ENCODE results near the gene PRKG1.
"Not testable (repeated sequence)": the region's sequence is repeated elsewhere in the genome, so short reads cannot be mapped to it uniquely, and the experiment has no call there.

Gene PRKG1

DNA sequence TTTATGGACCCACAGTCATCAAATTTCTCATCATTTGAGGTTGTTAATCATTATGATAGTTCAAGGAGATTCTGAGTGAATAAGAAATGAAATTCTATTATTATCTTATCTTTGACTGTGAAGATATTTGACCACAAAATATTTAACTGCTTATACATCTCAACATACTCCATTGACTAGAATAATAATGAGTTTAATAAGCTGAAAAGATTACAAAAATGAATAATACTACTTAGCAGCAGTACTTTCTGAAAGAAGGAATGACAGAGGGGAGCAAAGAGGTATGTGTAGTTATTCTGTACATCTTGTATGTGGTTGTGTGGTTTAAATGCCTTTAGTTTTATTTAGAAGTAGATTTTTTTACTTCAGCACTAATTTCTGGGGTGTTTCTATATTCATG lies 214.2 kb downstream of the PRKG1 start:
- DNase-seq: no peak

DNA sequence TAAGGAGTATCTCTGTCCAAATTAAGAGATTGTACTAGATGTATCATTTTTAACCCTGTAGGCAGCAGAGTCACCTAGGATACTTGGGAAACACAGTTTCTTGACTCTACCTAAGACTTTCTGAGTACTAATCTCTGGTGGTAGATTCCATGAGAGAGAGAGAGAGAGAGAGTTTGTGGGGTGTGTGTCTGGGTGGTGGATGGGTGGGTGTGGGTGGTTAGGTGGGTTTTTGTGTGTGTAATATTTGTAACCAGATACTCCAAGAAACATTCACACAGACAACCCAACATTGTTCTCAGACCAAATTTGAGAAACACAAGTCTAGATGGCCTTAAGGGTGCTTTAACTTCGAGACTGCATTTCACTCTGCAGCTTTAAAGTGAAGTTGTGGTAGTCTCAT lies 215.2 kb downstream of the PRKG1 start:
- DNase-seq: no peak

DNA sequence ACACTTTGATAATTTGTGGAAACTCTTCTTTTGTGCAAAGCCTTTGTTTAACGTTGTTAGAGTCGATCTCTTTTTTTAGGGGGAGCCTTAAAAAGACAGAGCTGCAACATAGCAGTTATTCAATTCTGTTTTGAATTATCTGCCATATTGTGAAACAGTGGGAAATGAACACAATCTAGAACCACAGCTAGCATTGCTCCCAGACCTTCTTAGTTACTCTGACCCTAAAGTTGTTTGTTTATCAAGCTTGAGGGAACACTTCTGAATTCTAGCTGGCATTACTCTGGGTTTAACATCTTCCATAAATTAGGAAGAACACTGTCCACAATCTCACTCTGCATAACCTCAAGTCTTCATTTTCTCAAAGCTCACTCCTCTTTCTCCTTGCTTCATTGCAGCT lies 217.7 kb downstream of the PRKG1 start:
- no peak for DNase-seq

DNA sequence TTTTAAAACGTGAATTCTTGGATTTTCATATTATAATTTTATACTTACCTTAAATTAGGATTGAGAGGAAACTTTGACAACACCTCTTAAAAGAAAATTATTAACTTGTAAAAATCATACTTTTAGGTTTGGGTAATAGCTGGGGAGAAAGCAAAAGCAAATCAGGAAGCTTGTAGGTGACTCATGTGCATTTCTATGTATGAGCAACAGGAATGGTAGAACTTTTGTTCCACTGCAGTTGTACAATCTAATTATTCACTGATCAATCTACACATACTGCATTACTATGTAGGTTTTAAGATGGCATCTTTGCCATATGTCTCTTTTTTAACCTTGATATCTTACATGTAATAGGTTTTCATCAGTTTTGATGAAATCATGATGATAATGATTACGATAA lies 223.2 kb downstream of the PRKG1 start:
- no peak for DNase-seq

DNA sequence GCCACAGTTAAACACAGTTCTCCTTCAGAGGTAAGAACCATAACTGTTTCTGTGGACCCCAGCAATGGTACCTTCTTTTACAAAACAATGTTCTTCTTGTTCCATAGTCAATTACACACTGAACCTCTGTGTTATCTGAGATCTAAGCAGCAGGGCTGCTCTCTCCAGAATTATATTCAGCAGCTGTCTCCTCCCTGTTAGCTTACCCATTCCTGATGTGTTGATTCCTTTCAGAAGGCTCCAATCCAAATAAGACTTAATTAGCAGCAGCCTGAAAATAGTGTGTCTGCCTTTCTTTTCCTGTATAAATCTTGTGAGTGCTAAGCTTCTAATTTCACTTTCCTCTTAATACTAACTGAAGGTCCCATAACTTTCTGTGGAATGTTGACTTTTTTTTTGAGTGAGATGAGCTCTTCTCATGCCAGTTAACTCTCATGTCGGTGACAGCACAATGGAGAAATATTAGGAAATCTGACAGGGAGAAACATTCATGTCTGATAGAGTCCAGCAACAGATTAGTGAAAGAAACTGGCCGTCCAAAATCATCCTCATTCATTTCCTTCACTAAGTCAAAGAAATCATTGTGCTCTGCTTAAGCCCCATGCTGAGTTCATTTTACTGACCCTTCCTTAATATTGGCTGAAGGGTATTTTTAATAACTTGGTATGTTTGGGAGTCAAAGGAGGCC lies 226.5 kb downstream of the PRKG1 start:
- no peak for DNase-seq

DNA sequence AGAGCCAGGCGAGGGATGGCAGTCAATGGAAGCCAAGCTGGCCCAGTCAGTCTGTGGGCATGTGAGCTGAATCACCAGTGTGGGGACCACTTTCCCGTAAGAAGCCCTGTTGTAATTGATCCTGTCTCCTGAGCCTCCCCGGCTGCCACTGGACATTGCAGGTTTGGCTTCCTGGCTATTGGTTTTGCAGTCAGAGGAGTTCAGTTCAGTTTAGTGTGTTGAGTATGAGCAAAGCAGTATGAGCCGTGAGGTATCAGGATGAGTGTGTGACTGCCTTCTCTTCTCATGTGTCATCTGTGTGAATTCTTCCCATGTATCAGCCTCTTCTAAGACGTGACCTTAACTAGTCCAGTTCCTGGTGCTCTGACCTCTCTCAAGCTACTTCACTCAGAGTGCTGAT lies 227.4 kb downstream of the PRKG1 start:
- DNase-seq: no peak

DNA sequence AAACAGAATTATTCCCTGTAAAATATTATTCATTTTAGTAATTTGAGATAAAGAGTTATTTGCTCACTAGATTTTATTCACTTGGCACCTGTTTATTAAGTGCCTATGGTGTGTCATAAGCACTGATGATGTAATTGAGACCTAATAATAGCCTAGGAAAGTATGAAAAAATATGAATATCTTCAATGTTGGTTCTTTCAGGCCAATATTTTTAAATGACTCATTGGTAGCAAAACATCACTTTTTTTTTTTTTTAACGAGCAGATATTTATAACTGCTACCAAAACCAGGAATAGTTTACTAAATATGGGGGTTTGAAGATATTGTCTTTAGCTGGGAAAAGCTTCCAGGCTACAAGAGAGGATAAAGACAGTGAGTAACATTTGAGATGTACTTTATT lies 228.0 kb downstream of the PRKG1 start:
- DNase-seq: no peak

DNA sequence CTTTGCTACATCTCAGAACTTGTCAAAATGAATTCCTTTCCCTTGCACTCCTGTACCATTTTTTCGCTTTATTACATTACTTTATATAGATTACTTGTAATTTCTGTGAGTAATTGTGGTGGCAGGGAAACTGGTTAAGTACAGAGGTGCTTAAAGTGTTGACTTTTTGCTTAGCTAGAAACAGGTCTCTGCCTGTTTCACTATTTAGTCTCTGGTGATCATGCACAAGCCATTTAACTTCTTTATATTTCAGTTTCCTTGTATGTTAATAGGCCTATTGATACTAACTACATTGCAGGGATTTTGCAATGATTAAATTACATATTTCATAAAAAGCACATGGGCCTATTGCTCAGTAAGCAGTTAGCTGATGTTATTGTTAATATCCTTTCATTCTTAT lies 233.8 kb downstream of the PRKG1 start:
- DNase-seq: no peak

DNA sequence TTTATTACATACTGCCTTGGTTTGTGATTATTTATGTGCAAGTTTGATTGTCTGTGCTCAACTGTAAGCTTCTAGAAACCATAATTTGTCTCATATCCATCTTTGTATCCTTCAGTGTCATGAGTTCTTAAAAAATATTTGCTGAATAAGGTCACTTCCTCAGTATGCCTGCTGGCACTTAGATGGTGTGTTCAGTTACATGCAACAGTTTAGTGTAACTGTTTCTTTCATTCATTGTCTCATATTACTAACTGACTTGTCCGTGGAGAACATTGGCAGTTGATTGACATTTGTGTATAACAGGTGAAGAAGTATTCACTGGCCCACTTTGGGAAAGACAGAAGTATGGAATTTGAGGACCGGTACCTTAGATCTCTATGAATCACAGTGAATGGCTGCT lies 236.9 kb downstream of the PRKG1 start:
- DNase-seq: no peak

DNA sequence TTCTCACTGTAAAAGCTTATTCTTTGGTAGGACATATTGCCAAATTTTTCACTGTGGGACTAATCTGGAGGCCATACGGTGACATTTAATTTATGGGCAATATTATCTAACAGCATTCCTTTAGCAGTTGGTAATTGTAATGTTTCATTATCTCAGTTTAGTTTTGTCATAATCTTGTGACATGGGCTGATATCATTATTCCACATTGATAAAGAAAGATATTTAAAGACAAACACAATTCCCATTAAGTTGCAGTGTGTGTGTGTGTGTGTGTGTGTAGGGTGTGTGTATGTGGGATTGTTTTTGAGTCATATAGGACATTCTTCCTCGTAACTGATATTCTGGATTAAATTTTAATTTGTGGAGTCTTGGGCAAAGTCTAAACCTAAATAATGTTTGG lies 238.5 kb downstream of the PRKG1 start:
- no peak for DNase-seq

DNA sequence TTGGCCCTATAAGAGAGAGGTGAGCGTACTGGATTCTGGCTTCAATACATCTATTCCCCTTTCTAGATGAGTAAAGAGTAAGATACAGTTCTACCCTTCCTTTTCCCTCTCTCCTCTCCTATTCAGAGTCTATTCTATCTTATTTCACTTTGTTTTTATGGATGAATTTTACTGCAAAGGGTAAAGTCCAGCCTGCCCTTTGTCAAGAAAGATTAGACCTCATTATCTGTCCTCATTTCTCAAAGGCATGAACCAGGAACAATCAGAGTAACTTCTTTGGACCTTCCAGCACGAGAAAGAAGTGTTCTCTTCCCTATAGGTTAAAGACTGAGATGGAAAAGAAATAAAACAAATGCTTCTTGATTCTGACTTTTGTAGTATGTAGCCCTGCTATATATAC lies 239.0 kb downstream of the PRKG1 start:
- no peak for DNase-seq

DNA sequence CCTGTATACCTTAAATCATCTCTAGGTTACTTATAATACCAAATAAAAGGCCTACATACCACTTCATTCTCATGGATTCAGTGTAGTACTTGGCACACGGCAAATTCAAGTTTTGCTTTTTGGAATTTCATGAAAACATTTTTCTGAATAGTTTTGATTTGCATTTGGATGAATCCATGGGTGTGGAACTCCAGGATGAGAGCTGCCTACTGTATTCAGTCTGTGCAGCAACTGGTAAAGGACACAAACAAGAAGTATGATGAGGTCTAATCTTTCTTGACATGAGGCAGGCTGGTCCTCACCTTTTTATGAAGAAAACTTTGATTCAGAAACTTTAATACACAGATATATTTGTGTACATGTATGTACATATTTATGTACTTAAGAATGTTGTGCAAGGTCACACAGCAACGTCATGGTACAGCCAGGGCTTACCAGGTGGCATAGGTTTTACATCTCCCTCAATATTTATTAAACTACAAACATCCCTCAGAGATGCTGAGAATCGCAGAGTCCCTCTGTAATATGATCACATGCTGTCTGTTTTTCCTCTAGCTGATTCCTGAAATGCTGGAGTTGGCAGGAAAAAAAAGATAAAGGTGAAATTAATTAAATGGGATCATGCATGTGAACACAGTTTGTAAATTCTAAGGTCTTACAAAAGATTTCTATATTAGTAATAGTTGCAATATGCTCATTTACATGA lies 239.6 kb downstream of the PRKG1 start:
- DNase-seq: no peak

DNA sequence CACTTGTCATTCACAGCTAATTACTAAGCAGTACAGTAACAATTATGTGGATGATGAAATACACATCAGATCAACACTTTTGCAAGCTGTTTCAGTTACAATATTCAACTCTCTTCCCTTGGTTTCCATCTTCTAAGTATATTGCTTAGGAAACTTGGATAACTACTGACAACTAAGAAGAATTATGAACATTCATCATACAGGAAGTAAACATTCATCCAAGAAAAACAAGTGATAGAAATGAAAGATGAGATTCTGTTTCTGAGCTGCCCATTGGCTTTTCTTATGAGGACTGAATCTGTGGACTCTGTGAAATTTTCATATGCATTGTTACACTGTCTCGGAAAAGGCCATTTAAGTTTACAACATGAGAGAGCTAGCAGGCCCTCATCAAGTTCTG lies 240.2 kb downstream of the PRKG1 start:
- no peak for DNase-seq

DNA sequence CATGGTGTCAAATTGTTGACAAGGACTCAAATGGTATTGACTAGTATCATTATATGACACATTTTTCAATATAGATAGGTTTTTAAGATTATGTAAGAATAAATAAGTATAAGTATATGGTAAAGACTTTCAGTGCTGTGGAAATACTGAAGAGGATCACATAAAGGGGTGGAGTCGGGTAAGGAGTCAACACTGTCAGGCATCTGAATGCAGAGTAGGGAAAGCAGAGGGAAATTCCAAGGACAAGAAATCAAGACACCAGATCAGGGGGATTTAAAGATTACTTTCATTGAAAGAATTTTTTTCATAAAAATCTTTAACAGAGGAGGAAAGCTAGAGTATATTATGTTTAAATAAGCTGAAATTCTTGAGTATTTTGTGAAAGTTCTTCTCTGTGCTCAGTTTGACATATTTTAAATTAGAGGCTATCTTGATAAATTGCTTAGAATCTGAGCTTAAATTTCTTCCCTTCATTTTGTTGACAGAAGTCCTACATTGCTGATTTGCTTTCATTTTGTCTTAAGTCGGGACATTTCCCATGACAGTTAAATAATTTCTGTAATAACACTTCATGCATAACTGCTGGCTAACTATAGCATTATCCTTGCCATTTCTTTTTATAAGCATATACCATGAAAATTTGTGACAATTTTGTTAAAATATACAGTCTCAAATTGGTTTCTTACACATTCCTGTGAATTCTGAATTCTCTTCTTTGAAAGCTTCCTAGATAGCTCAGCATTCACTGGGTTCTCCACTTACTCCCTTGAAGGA lies 244.3 kb downstream of the PRKG1 start:
- DNase-seq: no peak

DNA sequence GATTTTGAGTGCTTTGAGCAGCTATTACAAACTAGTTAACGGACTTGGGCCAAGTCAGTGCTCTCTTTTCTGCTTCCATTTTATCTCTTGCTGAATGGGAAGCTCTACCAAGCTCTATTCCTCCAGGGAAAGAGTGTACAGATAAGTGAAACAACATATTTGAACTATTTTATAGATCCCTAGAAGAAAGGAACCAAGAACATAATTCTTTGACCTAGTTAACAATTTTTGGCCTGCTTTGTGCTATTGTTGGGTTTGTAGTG lies 244.8 kb downstream of the PRKG1 start:
- no peak for DNase-seq

DNA sequence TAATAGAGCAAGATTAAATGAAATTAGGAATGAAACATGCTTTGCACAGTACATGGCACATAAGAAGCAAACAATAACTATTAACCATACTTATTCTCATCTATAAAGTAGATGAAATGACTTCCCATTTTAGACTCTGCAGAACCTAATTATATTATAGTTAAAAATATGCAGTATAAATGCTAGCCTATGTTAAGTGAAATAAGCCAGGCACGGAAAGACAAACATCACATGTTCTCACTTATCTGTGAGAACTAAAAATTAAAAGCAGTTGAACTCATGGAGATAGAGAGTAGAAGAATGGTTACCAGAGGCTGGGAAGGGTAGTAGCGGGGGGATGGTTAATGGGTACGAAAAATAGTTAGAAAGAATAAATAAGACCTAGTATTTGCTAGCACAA lies 247.0 kb downstream of the PRKG1 start:
- no peak for DNase-seq

DNA sequence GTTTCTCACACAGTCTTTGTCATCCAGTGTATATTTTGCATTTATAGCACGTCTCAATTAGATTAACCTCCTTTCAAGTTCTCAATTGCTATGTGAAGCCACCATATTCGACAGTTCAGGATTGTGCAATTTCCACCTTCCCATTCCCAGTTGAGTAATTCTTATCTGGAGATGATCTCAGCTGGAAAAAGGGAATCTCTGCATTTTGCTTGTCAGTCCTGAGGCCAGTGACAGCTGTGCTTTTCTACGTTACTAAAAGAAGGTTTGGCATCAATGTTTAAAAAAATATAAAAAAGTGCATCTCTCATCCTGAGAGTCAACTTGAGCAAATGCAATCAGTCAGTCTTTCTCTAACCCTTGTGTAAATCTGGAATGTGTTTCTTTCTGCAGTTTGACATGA lies 247.7 kb downstream of the PRKG1 start:
- DNase-seq: no peak

DNA sequence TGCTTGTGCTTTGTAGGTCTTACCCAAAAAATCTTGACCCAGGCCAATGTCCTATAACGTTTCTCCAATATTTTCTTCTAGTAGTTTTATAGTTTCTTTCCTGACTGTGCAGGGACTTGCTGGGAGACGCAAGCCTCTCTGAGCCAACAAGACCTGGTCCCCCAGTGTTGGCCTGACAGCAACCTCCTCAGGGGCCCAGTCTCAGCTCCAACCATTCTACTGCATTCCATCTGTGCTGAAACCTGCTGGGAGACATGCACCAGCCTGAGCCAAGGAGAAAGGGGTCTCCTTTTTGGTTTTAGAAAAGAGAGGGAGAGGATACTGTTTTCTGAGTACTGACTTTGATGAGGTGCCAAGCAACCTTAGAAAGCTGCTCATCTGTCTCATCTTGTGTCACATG lies 251.4 kb downstream of the PRKG1 start:
- no peak for DNase-seq

DNA sequence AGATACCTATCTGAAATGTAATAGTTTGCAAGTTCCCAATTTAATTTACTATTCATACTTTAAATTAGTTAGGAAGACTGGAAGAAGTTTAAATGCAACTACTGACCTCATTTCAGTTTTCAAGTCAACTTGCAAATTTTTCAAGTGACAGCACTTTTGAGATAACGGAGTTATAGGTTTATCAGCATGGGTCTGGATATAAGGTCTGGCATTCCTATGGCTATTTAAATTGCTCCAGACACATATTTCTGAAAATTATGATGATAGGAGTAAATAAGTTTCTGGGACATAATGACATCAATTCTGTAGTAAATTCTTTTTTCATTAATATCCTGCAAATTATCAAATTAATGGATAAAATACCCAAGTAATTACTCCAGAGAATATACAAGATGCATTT lies 251.9 kb downstream of the PRKG1 start:
- no peak for DNase-seq

DNA sequence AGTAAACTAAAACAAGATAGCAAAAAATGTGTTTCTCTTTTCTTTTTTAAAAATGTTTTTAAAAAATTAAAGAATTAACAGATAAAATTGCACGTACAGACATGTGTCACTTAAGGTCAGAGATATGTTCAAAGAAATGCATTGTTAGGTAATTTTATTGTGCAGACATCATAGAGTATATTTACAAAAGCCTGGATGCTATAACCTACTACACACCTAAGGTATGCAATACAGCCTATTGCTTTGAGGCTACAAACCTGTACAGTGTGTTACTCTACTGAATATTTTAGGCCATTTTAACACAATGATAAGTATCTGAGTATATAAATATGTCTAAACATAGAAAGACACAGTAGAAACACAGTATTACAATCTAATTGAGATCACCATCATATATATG lies 253.1 kb downstream of the PRKG1 start:
- DNase-seq: no peak

DNA sequence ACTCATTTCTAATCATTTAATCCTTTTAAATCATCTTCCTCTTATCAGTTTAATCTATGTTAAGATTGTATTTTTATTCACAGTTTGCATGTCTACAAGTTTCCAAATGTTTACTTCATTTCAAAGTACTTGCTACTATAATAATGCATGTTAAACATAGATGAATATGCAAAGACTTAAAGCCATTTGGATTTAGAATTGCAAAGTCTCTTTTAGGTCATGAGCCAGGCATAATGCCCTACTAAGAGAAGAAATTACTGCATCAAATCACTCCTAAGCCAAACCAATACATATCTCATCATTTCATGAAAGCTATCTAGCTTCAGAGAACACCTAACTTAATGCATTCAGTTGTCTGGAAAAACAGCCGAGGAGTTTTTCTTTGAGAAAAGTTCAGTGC lies 266.1 kb downstream of the PRKG1 start:
- DNase-seq: no peak

DNA sequence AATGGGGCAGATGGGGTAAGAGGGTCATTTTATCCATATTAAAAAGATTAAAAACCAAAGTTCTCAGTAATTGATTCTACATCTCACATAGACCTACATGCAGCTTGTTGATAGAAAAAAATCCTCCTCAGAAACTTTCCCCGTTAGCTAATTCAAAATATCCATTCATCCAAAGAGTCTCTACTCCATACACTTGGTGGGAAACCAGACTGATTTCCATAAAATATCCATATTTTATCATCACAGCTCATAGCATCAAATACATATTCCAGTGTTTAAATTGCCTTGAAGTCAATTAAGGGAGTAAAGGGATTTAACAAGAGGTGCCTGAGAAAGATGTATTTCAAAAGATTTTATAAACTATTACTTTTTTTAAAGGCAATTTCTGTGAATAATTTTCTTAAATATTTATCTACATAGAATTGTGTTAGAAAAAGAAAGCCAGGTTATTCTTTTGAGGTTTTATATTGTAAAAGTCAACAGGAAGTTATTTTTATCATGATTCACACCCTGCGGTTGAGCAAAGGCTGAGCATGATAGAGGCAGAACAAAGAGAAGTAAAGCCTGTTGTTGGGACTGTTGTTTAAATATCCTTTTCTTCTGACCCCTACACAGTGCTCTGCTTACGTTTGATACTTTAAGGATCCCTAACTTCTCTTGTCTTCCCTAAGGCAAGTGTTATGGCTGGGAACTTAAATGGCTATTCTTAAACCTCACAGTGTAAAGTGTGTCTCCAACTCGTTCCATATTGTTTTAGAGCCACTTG lies 266.7 kb downstream of the PRKG1 start:
- DNase-seq: no peak

DNA sequence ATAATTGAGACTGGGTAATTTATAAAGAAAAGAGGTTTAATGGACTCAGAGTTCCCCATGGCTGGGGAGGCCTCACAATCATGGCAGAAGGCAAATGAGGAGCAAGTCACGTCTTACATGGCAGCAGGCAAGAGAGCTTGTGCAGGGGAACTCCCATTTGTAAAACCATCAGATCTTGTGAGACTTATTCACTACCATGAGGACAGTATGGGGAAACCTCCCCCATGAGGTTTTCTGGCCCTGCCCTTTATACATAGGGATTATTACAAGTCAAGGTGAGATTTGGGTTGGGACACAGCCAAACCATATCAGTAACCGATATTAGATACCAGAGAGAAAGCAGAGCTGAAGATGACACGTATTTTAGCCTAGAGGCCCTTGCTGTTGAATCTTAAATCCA lies 267.5 kb downstream of the PRKG1 start:
- DNase-seq: not testable (repeated sequence)

DNA sequence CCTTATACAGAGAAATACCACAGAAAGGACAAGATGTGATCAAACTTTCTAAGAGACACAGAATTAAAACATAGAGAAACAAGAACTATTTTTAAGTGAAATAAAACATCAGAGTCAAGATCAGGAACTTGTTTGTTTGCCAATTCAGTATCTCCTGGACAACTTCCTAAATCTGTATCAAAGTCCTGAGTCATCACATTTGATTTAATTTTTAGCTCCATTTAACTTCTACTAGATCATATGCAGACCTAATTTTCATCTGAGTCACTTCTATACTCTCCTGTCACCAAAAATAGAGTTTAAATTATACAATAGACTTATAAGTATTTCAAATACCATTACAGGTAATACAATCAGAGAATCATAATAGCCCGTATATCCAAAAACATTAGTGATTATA lies 268.1 kb downstream of the PRKG1 start:
- DNase-seq: no peak
